ENCODE measurements around the gene DCLK3.

The DCLK3 gene

DNA sequence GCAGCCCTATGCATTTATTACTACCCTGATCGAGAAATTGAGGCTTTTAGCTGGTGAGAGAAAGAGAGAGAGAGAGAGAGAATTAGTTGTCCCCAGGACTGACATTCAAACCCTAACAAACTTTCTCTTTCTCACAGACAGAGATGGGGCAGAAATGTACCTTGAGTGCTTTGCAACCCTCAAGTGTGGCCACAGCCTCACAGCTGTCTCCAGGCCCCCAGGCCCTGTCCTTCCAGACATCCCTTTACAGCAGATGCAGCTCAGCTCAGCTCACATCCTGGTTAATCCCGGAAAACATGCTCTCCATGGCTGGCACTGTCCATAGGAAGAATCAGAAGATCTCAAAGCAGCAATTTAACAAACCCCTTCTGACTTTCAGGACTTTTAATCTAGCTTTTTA is 67.6 kb downstream of the DCLK3 start:
- Histone ChIP-seq H3K27me3 (ENCODE audit: control insufficient read depth in 2 of 2, insufficient read depth in 2 of 2, low read length in 2 of 2) (no peaks in the 10 kb centered on the region), H3K4me1 (ENCODE audit: control insufficient read depth in 2 of 2, insufficient read depth in 2 of 2, low read length in 2 of 2) (no peaks in the 10 kb centered on the region), H3K9ac (ENCODE audit: low read depth in 1 of 2, low read length in 2 of 2) (no peak overlapping the region), H3K4me3 (ENCODE audit: low read length in 2 of 2) (no peak overlapping the region), H3K9me3 (ENCODE audit: control insufficient read depth in 2 of 2, low read length in 2 of 2) (no peaks in the 10 kb centered on the region), H3K36me3 (ENCODE audit: control insufficient read depth in 2 of 2, insufficient read depth in 2 of 2, low read length in 2 of 2) (no peaks in the 10 kb centered on the region), H3K27ac (ENCODE audit: low read depth in 2 of 2, low read length in 2 of 2) (no peak overlapping the region)

DNA sequence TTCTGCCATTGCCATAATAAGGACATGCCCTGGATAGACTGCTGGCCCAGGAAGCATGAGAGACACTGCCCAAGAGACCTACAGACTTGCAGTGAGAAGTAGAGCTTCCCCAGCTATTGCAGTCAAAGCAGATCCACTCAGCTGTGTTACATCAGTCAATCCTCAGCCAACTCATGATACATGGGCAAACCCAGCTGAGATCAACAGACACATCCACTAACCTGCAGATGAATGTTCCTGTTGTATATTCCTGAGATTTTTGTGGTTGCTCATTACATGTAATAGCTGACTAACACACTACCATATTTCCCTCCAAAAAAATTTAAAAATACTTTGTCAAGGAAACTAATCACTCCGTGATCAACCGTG is 68.6 kb downstream of the DCLK3 start:
- H3K9ac ChIP-seq (ENCODE audit: low read depth in 1 of 2, low read length in 2 of 2), result no peak overlapping the region

GRCh38 chr3:36695113-36695768 is 69.1 kb downstream of the DCLK3 start:
- H3K4me3 ChIP-seq (ENCODE audit: low read length in 2 of 2), result no peak overlapping the region
- no peaks in the 10 kb centered on the region for H3K36me3 ChIP-seq (ENCODE audit: control insufficient read depth in 2 of 2, insufficient read depth in 2 of 2, low read length in 2 of 2)
- H3K27me3 ChIP-seq (ENCODE audit: control insufficient read depth in 2 of 2, insufficient read depth in 2 of 2, low read length in 2 of 2), result no peaks in the 10 kb centered on the region
- H3K4me1 ChIP-seq (ENCODE audit: control insufficient read depth in 2 of 2, insufficient read depth in 2 of 2, low read length in 2 of 2), result no peaks in the 10 kb centered on the region
- H3K9ac ChIP-seq (ENCODE audit: low read depth in 1 of 2, low read length in 2 of 2), result no peak overlapping the region
- H3K9me3 ChIP-seq (ENCODE audit: control insufficient read depth in 2 of 2, low read length in 2 of 2), result no peaks in the 10 kb centered on the region
- no peak overlapping the region for H3K27ac ChIP-seq (ENCODE audit: low read depth in 2 of 2, low read length in 2 of 2)

More for the DNA sequence above, 68.6 kb downstream of the DCLK3 start:
- no peaks in the 10 kb centered on the region for H3K4me1 ChIP-seq (ENCODE audit: control insufficient read depth in 2 of 2, insufficient read depth in 2 of 2, low read length in 2 of 2)
- H3K36me3 ChIP-seq (ENCODE audit: control insufficient read depth in 2 of 2, insufficient read depth in 2 of 2, low read length in 2 of 2), result no peaks in the 10 kb centered on the region
- no peaks in the 10 kb centered on the region for H3K27me3 ChIP-seq (ENCODE audit: control insufficient read depth in 2 of 2, insufficient read depth in 2 of 2, low read length in 2 of 2)
- no peaks in the 10 kb centered on the region for H3K9me3 ChIP-seq (ENCODE audit: control insufficient read depth in 2 of 2, low read length in 2 of 2)
- H3K4me3 ChIP-seq (ENCODE audit: low read length in 2 of 2), result no peak overlapping the region
- H3K27ac ChIP-seq (ENCODE audit: low read depth in 2 of 2, low read length in 2 of 2), result no peak overlapping the region

- Histone ChIP-seq H3K27ac (ENCODE audit: low read depth in 2 of 2, low read length in 2 of 2) (no peak overlapping the region), H3K4me1 (ENCODE audit: control insufficient read depth in 2 of 2, insufficient read depth in 2 of 2, low read length in 2 of 2) (no peaks in the 10 kb centered on the region), H3K36me3 (ENCODE audit: control insufficient read depth in 2 of 2, insufficient read depth in 2 of 2, low read length in 2 of 2) (no peaks in the 10 kb centered on the region), H3K9ac (ENCODE audit: low read depth in 1 of 2, low read length in 2 of 2) (no peak overlapping the region), H3K27me3 (ENCODE audit: control insufficient read depth in 2 of 2, insufficient read depth in 2 of 2, low read length in 2 of 2) (no peaks in the 10 kb centered on the region), H3K9me3 (ENCODE audit: control insufficient read depth in 2 of 2, low read length in 2 of 2) (no peaks in the 10 kb centered on the region), H3K4me3 (ENCODE audit: low read length in 2 of 2) (no peak overlapping the region)
These were observed 70.7 kb downstream of the DCLK3 start for GRCh38 chr3:36693670-36694069.

DNA sequence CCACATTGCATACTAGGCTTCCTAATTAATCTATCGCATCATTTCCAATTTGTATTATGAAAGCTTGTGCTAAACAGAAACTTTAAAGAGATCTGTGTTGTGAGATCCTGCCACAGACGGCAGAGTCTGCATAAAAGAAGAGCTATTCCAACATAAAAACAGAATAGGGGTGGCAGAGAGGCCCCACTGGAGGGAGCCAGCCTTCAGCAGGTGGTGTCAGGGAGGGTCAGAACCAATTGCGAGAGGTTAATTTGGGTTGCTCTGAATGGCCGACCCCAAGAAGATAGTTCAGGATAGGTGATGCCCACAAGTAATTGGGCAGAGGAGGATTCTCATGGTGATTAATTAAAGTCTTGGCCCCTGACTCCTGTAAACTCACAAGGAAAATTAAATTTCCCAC is 74.8 kb downstream of the DCLK3 start:
- Histone ChIP-seq H3K9me3 (ENCODE audit: control insufficient read depth in 2 of 2, low read length in 2 of 2) (no peaks in the 10 kb centered on the region), H3K4me3 (ENCODE audit: low read length in 2 of 2) (no peak overlapping the region), H3K27me3 (ENCODE audit: control insufficient read depth in 2 of 2, insufficient read depth in 2 of 2, low read length in 2 of 2) (no peaks in the 10 kb centered on the region), H3K36me3 (ENCODE audit: control insufficient read depth in 2 of 2, insufficient read depth in 2 of 2, low read length in 2 of 2) (no peaks in the 10 kb centered on the region), H3K4me1 (ENCODE audit: control insufficient read depth in 2 of 2, insufficient read depth in 2 of 2, low read length in 2 of 2) (no peaks in the 10 kb centered on the region), H3K9ac (ENCODE audit: low read depth in 1 of 2, low read length in 2 of 2) (no peak overlapping the region), H3K27ac (ENCODE audit: low read depth in 2 of 2, low read length in 2 of 2) (no peak overlapping the region)

GRCh38 chr3:36688815-36689214 is 75.5 kb downstream of the DCLK3 start:
- H3K36me3 ChIP-seq (ENCODE audit: control insufficient read depth in 2 of 2, insufficient read depth in 2 of 2, low read length in 2 of 2), result no peaks in the 10 kb centered on the region
- no peaks in the 10 kb centered on the region for H3K4me1 ChIP-seq (ENCODE audit: control insufficient read depth in 2 of 2, insufficient read depth in 2 of 2, low read length in 2 of 2)
- H3K27ac ChIP-seq (ENCODE audit: low read depth in 2 of 2, low read length in 2 of 2), result no peak overlapping the region
- no peak overlapping the region for H3K4me3 ChIP-seq (ENCODE audit: low read length in 2 of 2)
- no peaks in the 10 kb centered on the region for H3K27me3 ChIP-seq (ENCODE audit: control insufficient read depth in 2 of 2, insufficient read depth in 2 of 2, low read length in 2 of 2)
- no peak overlapping the region for H3K9ac ChIP-seq (ENCODE audit: low read depth in 1 of 2, low read length in 2 of 2)
- H3K9me3 ChIP-seq (ENCODE audit: control insufficient read depth in 2 of 2, low read length in 2 of 2), result no peaks in the 10 kb centered on the region

GRCh38 chr3:36686516-36686915 is 77.8 kb downstream of the DCLK3 start:
- Histone ChIP-seq H3K4me3 (ENCODE audit: low read length in 2 of 2) (no peak overlapping the region), H3K4me1 (ENCODE audit: control insufficient read depth in 2 of 2, insufficient read depth in 2 of 2, low read length in 2 of 2) (no peaks in the 10 kb centered on the region), H3K9me3 (ENCODE audit: control insufficient read depth in 2 of 2, low read length in 2 of 2) (no peaks in the 10 kb centered on the region), H3K27me3 (ENCODE audit: control insufficient read depth in 2 of 2, insufficient read depth in 2 of 2, low read length in 2 of 2) (no peaks in the 10 kb centered on the region), H3K9ac (ENCODE audit: low read depth in 1 of 2, low read length in 2 of 2) (no peak overlapping the region), H3K27ac (ENCODE audit: low read depth in 2 of 2, low read length in 2 of 2) (no peak overlapping the region), H3K36me3 (ENCODE audit: control insufficient read depth in 2 of 2, insufficient read depth in 2 of 2, low read length in 2 of 2) (no peaks in the 10 kb centered on the region)

- Histone ChIP-seq H3K27me3 (ENCODE audit: control insufficient read depth in 2 of 2, insufficient read depth in 2 of 2, low read length in 2 of 2) (no peaks in the 10 kb centered on the region), H3K27ac (ENCODE audit: low read depth in 2 of 2, low read length in 2 of 2) (no peak overlapping the region), H3K9ac (ENCODE audit: low read depth in 1 of 2, low read length in 2 of 2) (no peak overlapping the region), H3K4me1 (ENCODE audit: control insufficient read depth in 2 of 2, insufficient read depth in 2 of 2, low read length in 2 of 2) (no peaks in the 10 kb centered on the region), H3K9me3 (ENCODE audit: control insufficient read depth in 2 of 2, low read length in 2 of 2) (peaks cover 2 to 4% of the 10 kb centered on the region in 2 donors), H3K4me3 (ENCODE audit: low read length in 2 of 2) (no peak overlapping the region), H3K36me3 (ENCODE audit: control insufficient read depth in 2 of 2, insufficient read depth in 2 of 2, low read length in 2 of 2) (no peaks in the 10 kb centered on the region)
These were observed 82.5 kb downstream of the DCLK3 start for GRCh38 chr3:36681867-36682266.

DNA sequence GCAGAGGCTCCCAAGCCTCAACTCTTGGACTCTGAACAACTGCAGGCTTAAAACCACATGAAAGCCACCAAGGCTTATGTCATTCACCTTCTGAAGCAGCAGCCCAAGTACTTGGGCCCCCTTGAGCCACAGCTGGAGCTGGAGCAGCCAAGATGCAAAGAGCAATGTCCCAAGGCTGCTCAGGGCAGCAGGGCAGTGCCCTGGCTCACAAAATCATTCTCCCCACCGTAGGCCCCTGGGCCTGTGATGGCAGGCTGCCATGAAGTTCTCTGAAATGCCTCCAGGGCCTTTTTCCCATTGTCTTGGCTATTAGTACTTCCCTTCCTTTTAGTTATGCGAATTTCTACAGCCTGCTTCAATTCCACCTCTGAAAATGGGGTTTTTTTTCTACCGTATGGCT is 83.4 kb downstream of the DCLK3 start:
- no peak overlapping the region for H3K27ac ChIP-seq (ENCODE audit: low read depth in 2 of 2, low read length in 2 of 2)
- no peak overlapping the region for H3K4me3 ChIP-seq (ENCODE audit: low read length in 2 of 2)

DNA sequence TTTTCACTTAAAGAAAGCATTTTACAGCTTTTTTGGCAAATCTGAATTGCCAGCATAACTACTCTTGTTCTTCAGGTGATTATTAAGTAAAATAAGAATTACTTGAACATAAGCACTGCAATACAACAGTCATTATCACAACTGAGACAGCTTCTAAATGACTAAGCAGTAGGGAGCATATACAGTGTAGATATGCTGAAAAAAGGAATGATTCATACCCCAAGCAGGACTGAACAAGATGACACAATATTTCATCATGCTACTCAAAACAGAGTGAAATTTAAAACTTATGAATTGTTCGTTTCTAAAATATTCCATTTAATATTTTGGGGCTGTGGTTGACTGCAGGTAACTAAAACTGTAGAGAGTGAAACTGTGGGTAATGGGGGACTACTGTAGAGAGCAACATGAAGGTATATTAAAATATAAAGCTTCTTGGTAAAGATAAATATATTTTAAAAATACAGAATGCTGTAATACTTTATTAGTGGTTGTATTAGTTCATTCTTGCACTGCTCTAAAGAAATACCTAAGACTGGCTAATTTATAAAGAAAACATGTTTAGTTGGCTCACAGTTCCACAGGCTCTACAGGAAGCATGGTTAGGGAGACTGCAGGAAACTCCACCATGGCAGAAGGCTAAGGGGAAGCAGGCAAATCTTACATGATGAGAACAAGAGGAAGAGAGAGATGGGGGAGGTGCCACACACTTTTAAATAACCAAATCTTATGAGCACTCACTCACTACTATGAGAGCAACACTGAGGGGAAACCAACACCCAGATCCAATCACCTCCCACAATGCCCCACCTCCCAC is 84.8 kb downstream of the DCLK3 start:
- Histone ChIP-seq H3K4me1 (ENCODE audit: control insufficient read depth in 2 of 2, insufficient read depth in 2 of 2, low read length in 2 of 2) (no peaks in the 10 kb centered on the region), H3K9ac (ENCODE audit: low read depth in 1 of 2, low read length in 2 of 2) (no peak overlapping the region), H3K36me3 (ENCODE audit: control insufficient read depth in 2 of 2, insufficient read depth in 2 of 2, low read length in 2 of 2) (no peaks in the 10 kb centered on the region), H3K27me3 (ENCODE audit: control insufficient read depth in 2 of 2, insufficient read depth in 2 of 2, low read length in 2 of 2) (no peaks in the 10 kb centered on the region), H3K9me3 (ENCODE audit: control insufficient read depth in 2 of 2, low read length in 2 of 2) (peaks cover 2 to 4% of the 10 kb centered on the region in 2 donors), H3K4me3 (ENCODE audit: low read length in 2 of 2) (no peak overlapping the region), H3K27ac (ENCODE audit: low read depth in 2 of 2, low read length in 2 of 2) (no peak overlapping the region)

More for the DNA sequence above, 83.4 kb downstream of the DCLK3 start:
- no peaks in the 10 kb centered on the region for H3K36me3 ChIP-seq (ENCODE audit: control insufficient read depth in 2 of 2, insufficient read depth in 2 of 2, low read length in 2 of 2)
- no peak overlapping the region for H3K9ac ChIP-seq (ENCODE audit: low read depth in 1 of 2, low read length in 2 of 2)
- no peaks in the 10 kb centered on the region for H3K27me3 ChIP-seq (ENCODE audit: control insufficient read depth in 2 of 2, insufficient read depth in 2 of 2, low read length in 2 of 2)
- peaks cover 2 to 4% of the 10 kb centered on the region in 2 donors for H3K9me3 ChIP-seq (ENCODE audit: control insufficient read depth in 2 of 2, low read length in 2 of 2)
- H3K4me1 ChIP-seq (ENCODE audit: control insufficient read depth in 2 of 2, insufficient read depth in 2 of 2, low read length in 2 of 2), result no peaks in the 10 kb centered on the region
